PC-9 (cell line): ENCODE data around the gene DLK1.

Experiments used
- EZH2 ChIP-seq: fragments of 200-600 bp; sonication (generic); IDR thresholded peaks from 2 replicates; pipeline ENCODE4 v1.8.0; 2017; ENCODE audit warnings: antibody characterized with exemption, low read depth
- TF ChIP-seq, protein P1 (sequence below): fragments of 200-600 bp; sonication (generic); conservative IDR thresholded peaks from 2 replicates; pipeline ENCODE4 v1.6.1; 2017; ENCODE audit warnings: mixed run types, antibody characterized with exemption, mild to moderate bottlenecking, moderate library complexity

DNA sequence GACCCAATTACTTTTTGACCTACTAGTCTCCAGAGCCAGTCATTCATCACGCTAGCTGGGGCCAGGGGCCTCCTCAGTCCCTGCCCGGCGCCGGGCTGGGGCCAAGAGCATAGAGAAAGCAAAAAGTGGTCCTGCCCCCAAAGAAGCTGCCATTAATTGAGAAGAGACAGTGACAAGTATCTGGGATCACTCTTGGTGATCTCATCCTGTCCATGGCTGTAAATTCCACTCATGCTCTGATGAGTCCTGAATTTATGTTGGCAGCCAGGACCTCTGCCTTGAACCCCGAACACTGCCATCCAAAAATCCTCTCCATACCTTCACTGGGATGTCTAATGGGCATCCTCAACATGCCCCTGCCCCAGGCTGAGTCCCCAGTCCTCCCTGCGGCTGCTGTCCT lies 34.4 kb upstream of the DLK1 start:
- TF ChIP-seq, protein P1, sequence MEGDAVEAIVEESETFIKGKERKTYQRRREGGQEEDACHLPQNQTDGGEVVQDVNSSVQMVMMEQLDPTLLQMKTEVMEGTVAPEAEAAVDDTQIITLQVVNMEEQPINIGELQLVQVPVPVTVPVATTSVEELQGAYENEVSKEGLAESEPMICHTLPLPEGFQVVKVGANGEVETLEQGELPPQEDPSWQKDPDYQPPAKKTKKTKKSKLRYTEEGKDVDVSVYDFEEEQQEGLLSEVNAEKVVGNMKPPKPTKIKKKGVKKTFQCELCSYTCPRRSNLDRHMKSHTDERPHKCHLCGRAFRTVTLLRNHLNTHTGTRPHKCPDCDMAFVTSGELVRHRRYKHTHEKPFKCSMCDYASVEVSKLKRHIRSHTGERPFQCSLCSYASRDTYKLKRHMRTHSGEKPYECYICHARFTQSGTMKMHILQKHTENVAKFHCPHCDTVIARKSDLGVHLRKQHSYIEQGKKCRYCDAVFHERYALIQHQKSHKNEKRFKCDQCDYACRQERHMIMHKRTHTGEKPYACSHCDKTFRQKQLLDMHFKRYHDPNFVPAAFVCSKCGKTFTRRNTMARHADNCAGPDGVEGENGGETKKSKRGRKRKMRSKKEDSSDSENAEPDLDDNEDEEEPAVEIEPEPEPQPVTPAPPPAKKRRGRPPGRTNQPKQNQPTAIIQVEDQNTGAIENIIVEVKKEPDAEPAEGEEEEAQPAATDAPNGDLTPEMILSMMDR: no peak
- TF ChIP-seq EZH2: no peak
